GM23338 (cell line): ENCODE measurements around the gene RANGRF. TPM values are rescaled to one million over a fixed set of nuclear protein-coding genes. Genes with fewer than 3 reads are reported as not detected.

Experiments used
- ATAC-seq: fragments of 200-7000 bp; cut with Tn5 transposase; 3 replicates; pipeline ENCODE4 v1.9.1; 2020
- DNase-seq: peaks from one replicate; pipeline ENCODE4 v3.0.0-alpha.2; 2015; ENCODE audit warnings: low spot score
- H2AFZ ChIP-seq: fragments of 200-600 bp; sonication (generic); 2 replicates; pipeline ENCODE4 v1.8.0; 2016; ENCODE audit warnings: antibody characterized with exemption, mild to moderate bottlenecking, moderate library complexity
- H3F3A ChIP-seq: fragments of 200-600 bp; sonication (generic); replicated peaks from 2 replicates; pipeline ENCODE4 v1.8.0; 2017; ENCODE audit warnings: antibody characterized with exemption, mixed run types, low read depth
- H3K27ac ChIP-seq: fragments of 200-600 bp; sonication (generic); 2 replicates; pipeline ENCODE4 v1.6.1; 2016; ENCODE audit warnings: low read depth
- H3K27me3 ChIP-seq: fragments of 200-600 bp; sonication (generic); 2 replicates; pipeline ENCODE4 v1.8.0; 2016; ENCODE audit warnings: mild to moderate bottlenecking, mixed run types, moderate library complexity; ENCODE audit not compliant: insufficient read depth
- H3K36me3 ChIP-seq: fragments of 200-600 bp; sonication (generic); 2 replicates; pipeline ENCODE4 v1.8.0; 2016; ENCODE audit warnings: mild to moderate bottlenecking; ENCODE audit not compliant: insufficient read depth
- H3K4me1 ChIP-seq: fragments of 200-600 bp; sonication (generic); 2 replicates; pipeline ENCODE4 v1.8.0; 2016; ENCODE audit warnings: mild to moderate bottlenecking, moderate library complexity; ENCODE audit not compliant: insufficient read depth
- H3K4me2 ChIP-seq: fragments of 200-600 bp; sonication (generic); 2 replicates; pipeline ENCODE4 v1.7.1; 2017; ENCODE audit warnings: mixed run types
- H3K4me3 ChIP-seq: fragments of 200-600 bp; sonication (generic); 2 replicates; pipeline ENCODE4 v1.6.1; 2016; ENCODE audit warnings: mixed run types
- H3K79me2 ChIP-seq: fragments of 200-600 bp; sonication (generic); replicated peaks from 2 replicates; pipeline ENCODE4 v1.8.0; 2017; ENCODE audit warnings: mild to moderate bottlenecking; ENCODE audit not compliant: insufficient read depth
- H3K9me2 ChIP-seq: fragments of 200-600 bp; sonication (generic); 2 replicates; pipeline ENCODE4 v1.8.0; 2017; ENCODE audit not compliant: insufficient read depth
- H4K20me1 ChIP-seq: fragments of 200-600 bp; sonication (generic); replicated peaks from 2 replicates; pipeline ENCODE4 v1.8.0; 2017; ENCODE audit warnings: mild to moderate bottlenecking; ENCODE audit not compliant: insufficient read depth
- H3K27ac Mint-ChIP-seq: 2 replicates; pipeline ENCODE4 v1.8.0; 2020; ENCODE audit warnings: inconsistent platforms, mild to moderate bottlenecking, moderate library complexity, mixed read lengths
- H3K27me3 Mint-ChIP-seq: 3 replicates; pipeline ENCODE4 v1.8.0; 2022; ENCODE audit warnings: low read depth, mild to moderate bottlenecking, moderate library complexity, mixed read lengths, inconsistent platforms; ENCODE audit not compliant: insufficient read depth, poor library complexity
- H3K36me3 Mint-ChIP-seq: 3 replicates; pipeline ENCODE4 v1.8.0; 2021; ENCODE audit warnings: low read depth, mild to moderate bottlenecking, inconsistent platforms, moderate library complexity, mixed read lengths
- H3K4me1 Mint-ChIP-seq: 3 replicates; pipeline ENCODE4 v1.8.0; 2020; ENCODE audit warnings: mild to moderate bottlenecking, inconsistent platforms, mixed read lengths
- H3K4me3 Mint-ChIP-seq: 3 replicates; pipeline ENCODE4 v1.8.0; 2021; ENCODE audit warnings: moderate library complexity, mild to moderate bottlenecking, inconsistent platforms, mixed read lengths
- H3K9me3 Mint-ChIP-seq: 3 replicates; pipeline ENCODE4 v1.8.0; 2020; ENCODE audit warnings: moderate library complexity, mild to moderate bottlenecking, inconsistent platforms, mixed read lengths
- CREB1 ChIP-seq: fragments of 250-450 bp; sonication (Bioruptor Pico); IDR thresholded peaks from 2 replicates; pipeline ENCODE4 v1.5.0; 2020; ENCODE audit warnings: low read depth, mild to moderate bottlenecking, moderate library complexity
- EZH2phosphoT487 ChIP-seq: fragments of 200-600 bp; sonication (generic); IDR thresholded peaks from one replicate; pipeline ENCODE4 v1.8.1; 2018; ENCODE audit warnings: antibody characterized with exemption; ENCODE audit not compliant: unreplicated experiment
- NANOG ChIP-seq: IDR thresholded peaks from 2 replicates; pipeline ENCODE4 v1.6.1; 2016; ENCODE audit warnings: antibody characterized with exemption, borderline replicate concordance
- POLR2AphosphoS5 ChIP-seq: IDR thresholded peaks from 2 replicates; pipeline ENCODE4 v1.6.1; 2016; ENCODE audit warnings: antibody characterized with exemption, low read depth
- STAT1 ChIP-seq: IDR thresholded peaks from one replicate; pipeline ENCODE4 v1.6.1; 2016; ENCODE audit warnings: antibody characterized with exemption; ENCODE audit not compliant: unreplicated experiment
- ZNF114 ChIP-seq: fragments of 250-450 bp; sonication (Bioruptor Pico); IDR thresholded peaks from 2 replicates; pipeline ENCODE4 v1.5.0; 2020; ENCODE audit warnings: mild to moderate bottlenecking, moderate library complexity
- ZNF331 ChIP-seq: fragments of 250-450 bp; sonication (Bioruptor Pico); IDR thresholded peaks from 2 replicates; pipeline ENCODE4 v1.5.0; 2020; ENCODE audit warnings: low read depth, mild to moderate bottlenecking, moderate library complexity
- polyA plus RNA-seq: library from polyadenylated mRNA; unstranded; fragments of >200 nt; fragmentation: Nextera tagmentation; extraction: Ambion mirVana; gene quantifications from 2 replicates; pipeline ENCODE4 v1.2.1, GENCODE V29; 2016
- total RNA-seq: library from RNA; depleted of rRNA; stranded (reverse); fragments of >200 nt; shearing (Covaris generic); gene quantifications from 2 replicates; pipeline ENCODE4 v1.2.3, GENCODE V29; 2014
- TF ChIP-seq, protein P1 (sequence below): IDR thresholded peaks from 2 replicates; pipeline ENCODE4 v1.6.1; 2016; ENCODE audit warnings: antibody characterized with exemption
- TF ChIP-seq, protein P2 (sequence below), 2 experiments: fragments of 200-600 bp in 1 of 2; sonication (generic) in 1 of 2; conservative IDR thresholded peaks; 2 replicates each; pipeline versions ENCODE4 v1.5.1 to v1.6.1; 2016 to 2017; ENCODE audit warnings: antibody characterized with exemption in 2 of 2, low read depth in 2 of 2, mild to moderate bottlenecking in 2 of 2, moderate library complexity in 1 of 2
- TF ChIP-seq, protein P3 (sequence below): fragments of 250-450 bp; sonication (Bioruptor Pico); IDR thresholded peaks from 2 replicates; pipeline ENCODE4 v1.5.0; 2020; ENCODE audit warnings: mild to moderate bottlenecking, moderate library complexity

Gene RANGRF
- total and polyA plus RNA-seq, 2 experiments from 2014 or later: 11.2 to 52.4 TPM

DNA sequence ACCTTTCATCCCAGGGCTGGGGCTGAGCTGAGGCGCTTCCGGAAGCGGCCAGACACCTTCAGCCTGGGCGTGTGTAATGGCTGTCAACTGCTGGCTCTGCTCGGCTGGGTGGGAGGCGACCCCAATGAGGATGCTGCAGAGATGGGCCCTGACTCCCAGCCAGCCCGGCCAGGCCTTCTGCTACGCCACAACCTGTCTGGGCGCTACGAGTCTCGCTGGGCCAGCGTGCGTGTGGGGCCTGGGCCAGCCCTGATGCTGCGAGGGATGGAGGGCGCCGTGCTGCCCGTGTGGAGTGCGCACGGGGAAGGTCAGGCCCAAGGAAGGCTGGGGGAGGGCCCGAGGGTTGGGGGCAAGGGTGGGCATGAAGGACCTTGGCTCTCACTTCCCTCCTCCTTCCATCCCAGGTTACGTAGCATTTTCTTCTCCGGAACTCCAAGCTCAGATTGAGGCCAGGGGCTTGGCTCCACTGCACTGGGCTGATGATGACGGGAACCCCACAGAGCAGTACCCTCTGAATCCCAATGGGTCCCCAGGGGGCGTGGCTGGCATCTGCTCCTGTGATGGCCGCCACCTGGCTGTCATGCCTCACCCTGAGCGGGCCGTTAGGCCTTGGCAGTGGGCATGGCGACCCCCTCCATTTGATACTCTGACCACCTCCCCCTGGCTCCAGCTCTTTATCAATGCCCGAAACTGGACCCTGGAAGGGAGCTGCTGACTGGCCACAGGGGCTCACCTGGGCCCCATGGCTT is 19.7 kb upstream of the RANGRF start (continued):
- TF ChIP-seq, protein P1, sequence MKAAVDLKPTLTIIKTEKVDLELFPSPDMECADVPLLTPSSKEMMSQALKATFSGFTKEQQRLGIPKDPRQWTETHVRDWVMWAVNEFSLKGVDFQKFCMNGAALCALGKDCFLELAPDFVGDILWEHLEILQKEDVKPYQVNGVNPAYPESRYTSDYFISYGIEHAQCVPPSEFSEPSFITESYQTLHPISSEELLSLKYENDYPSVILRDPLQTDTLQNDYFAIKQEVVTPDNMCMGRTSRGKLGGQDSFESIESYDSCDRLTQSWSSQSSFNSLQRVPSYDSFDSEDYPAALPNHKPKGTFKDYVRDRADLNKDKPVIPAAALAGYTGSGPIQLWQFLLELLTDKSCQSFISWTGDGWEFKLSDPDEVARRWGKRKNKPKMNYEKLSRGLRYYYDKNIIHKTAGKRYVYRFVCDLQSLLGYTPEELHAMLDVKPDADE: no peak
- TF ChIP-seq NANOG: no peak
- no peak for TF ChIP-seq POLR2AphosphoS5

DNA sequence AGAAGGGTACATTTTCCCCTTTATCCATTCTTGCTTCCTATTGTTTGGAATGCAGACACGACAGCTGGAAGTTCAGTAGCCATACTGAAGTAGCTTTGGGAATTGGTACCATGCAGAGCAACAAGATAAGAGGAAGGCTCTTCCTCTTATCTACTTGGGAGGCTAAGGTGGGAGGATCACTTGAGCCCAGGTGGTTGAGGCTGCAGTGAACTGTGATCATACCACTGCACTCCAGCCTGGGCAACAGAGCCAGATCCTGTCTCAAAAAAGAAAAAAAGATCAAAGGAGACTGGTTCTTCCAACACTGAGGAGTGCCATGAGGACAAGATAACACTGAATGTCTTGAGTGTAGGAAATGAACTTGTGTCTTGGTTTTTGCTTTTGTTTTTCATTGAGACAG is 16.0 kb upstream of the RANGRF start:
- DNase-seq (no peak), ATAC-seq (no peak)
- Histone ChIP-seq H3F3A (0 out of 2 replicates have a peak, but pooled peaks cover 3% of the 10 kb centered on the region), H4K20me1 (peaks cover 9% of the 10 kb centered on the region), H3K4me2 (no peak overlapping the region), H3K79me2 (no peaks in the 10 kb centered on the region), H3K4me3 (no peak overlapping the region), H3K27ac (no peak overlapping the region), H2AFZ (no peak overlapping the region), H3K9me2 (no peaks in the 10 kb centered on the region), H3K27me3 (no peaks in the 10 kb centered on the region), H3K36me3 (peaks cover 19% of the 10 kb centered on the region; the same call in 1 of the 2 replicates), H3K4me1 (no peaks in the 10 kb centered on the region)
- H3K27ac Mint-ChIP-seq: no peak overlapping the region
- H3K9me3 Mint-ChIP-seq: no peaks in the 10 kb centered on the region; the same call in 2 of the 3 replicates
- no peak overlapping the region for H3K4me3 Mint-ChIP-seq
- H3K4me1 Mint-ChIP-seq: no peaks in the 10 kb centered on the region; the same call in 2 of the 3 replicates
- peaks cover 45% of the 10 kb centered on the region for H3K36me3 Mint-ChIP-seq
- TF ChIP-seq EZH2phosphoT487 (no peak), ZNF331 (CRISPR knock-in tag) (no peak), STAT1 (no peak), POLR2AphosphoS5 (no peak), CREB1 (CRISPR knock-in tag) (no peak), ZNF114 (CRISPR knock-in tag) (no peak), NANOG (no peak)
- TF ChIP-seq, protein P1: no peak
- TF ChIP-seq, protein P2, sequence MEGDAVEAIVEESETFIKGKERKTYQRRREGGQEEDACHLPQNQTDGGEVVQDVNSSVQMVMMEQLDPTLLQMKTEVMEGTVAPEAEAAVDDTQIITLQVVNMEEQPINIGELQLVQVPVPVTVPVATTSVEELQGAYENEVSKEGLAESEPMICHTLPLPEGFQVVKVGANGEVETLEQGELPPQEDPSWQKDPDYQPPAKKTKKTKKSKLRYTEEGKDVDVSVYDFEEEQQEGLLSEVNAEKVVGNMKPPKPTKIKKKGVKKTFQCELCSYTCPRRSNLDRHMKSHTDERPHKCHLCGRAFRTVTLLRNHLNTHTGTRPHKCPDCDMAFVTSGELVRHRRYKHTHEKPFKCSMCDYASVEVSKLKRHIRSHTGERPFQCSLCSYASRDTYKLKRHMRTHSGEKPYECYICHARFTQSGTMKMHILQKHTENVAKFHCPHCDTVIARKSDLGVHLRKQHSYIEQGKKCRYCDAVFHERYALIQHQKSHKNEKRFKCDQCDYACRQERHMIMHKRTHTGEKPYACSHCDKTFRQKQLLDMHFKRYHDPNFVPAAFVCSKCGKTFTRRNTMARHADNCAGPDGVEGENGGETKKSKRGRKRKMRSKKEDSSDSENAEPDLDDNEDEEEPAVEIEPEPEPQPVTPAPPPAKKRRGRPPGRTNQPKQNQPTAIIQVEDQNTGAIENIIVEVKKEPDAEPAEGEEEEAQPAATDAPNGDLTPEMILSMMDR (conservative IDR thresholded peaks at IDR 0.05; ENCODE audit: low read depth in 2 of 2): no peak
- TF ChIP-seq, protein P3, sequence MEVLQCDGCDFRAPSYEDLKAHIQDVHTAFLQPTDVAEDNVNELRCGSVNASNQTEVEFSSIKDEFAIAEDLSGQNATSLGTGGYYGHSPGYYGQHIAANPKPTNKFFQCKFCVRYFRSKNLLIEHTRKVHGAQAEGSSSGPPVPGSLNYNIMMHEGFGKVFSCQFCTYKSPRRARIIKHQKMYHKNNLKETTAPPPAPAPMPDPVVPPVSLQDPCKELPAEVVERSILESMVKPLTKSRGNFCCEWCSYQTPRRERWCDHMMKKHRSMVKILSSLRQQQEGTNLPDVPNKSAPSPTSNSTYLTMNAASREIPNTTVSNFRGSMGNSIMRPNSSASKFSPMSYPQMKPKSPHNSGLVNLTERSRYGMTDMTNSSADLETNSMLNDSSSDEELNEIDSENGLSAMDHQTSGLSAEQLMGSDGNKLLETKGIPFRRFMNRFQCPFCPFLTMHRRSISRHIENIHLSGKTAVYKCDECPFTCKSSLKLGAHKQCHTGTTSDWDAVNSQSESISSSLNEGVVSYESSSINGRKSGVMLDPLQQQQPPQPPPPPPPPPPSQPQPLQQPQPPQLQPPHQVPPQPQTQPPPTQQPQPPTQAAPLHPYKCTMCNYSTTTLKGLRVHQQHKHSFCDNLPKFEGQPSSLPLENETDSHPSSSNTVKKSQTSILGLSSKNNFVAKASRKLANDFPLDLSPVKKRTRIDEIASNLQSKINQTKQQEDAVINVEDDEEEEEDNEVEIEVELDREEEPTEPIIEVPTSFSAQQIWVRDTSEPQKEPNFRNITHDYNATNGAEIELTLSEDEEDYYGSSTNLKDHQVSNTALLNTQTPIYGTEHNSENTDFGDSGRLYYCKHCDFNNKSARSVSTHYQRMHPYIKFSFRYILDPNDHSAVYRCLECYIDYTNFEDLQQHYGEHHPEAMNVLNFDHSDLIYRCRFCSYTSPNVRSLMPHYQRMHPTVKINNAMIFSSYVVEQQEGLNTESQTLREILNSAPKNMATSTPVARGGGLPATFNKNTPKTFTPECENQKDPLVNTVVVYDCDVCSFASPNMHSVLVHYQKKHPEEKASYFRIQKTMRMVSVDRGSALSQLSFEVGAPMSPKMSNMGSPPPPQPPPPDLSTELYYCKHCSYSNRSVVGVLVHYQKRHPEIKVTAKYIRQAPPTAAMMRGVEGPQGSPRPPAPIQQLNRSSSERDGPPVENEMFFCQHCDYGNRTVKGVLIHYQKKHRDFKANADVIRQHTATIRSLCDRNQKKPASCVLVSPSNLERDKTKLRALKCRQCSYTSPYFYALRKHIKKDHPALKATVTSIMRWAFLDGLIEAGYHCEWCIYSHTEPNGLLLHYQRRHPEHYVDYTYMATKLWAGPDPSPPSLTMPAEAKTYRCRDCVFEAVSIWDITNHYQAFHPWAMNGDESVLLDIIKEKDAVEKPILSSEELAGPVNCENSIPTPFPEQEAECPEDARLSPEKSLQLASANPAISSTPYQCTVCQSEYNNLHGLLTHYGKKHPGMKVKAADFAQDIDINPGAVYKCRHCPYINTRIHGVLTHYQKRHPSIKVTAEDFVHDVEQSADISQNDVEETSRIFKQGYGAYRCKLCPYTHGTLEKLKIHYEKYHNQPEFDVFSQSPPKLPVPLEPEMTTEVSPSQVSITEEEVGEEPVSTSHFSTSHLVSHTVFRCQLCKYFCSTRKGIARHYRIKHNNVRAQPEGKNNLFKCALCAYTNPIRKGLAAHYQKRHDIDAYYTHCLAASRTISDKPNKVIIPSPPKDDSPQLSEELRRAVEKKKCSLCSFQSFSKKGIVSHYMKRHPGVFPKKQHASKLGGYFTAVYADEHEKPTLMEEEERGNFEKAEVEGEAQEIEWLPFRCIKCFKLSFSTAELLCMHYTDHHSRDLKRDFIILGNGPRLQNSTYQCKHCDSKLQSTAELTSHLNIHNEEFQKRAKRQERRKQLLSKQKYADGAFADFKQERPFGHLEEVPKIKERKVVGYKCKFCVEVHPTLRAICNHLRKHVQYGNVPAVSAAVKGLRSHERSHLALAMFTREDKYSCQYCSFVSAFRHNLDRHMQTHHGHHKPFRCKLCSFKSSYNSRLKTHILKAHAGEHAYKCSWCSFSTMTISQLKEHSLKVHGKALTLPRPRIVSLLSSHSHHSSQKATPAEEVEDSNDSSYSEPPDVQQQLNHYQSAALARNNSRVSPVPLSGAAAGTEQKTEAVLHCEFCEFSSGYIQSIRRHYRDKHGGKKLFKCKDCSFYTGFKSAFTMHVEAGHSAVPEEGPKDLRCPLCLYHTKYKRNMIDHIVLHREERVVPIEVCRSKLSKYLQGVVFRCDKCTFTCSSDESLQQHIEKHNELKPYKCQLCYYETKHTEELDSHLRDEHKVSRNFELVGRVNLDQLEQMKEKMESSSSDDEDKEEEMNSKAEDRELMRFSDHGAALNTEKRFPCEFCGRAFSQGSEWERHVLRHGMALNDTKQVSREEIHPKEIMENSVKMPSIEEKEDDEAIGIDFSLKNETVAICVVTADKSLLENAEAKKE: no peak
- peaks cover 7% of the 10 kb centered on the region for H3K27me3 Mint-ChIP-seq
